IPS-15b (cell line): Measurements from ENCODE around the gene FMO1.

Source experiments
- H3K27me3 ChIP-seq: one replicate; pipeline ENCODE4 v1.6.1; 2013; ENCODE audit warnings: low read length; ENCODE audit not compliant: control insufficient read depth, insufficient read depth
- H3K36me3 ChIP-seq: one replicate; pipeline ENCODE4 v1.6.1; 2013; ENCODE audit warnings: low read length; ENCODE audit not compliant: control insufficient read depth, insufficient read depth
- H3K4me1 ChIP-seq: one replicate; pipeline ENCODE4 v1.6.1; 2013; ENCODE audit warnings: mild to moderate bottlenecking, low read length; ENCODE audit not compliant: control insufficient read depth, insufficient read depth
- H3K4me3 ChIP-seq: one replicate; pipeline ENCODE4 v1.5.1; 2013; ENCODE audit warnings: low read depth, low read length
- H3K9ac ChIP-seq: one replicate; pipeline ENCODE4 v1.6.1; 2013; ENCODE audit warnings: low read depth, mild to moderate bottlenecking, low read length
- H3K9me3 ChIP-seq: one replicate; pipeline ENCODE4 v1.6.1; 2013; ENCODE audit warnings: mild to moderate bottlenecking, low read length; ENCODE audit not compliant: control insufficient read depth, insufficient read depth

The FMO1 gene

GRCh38 chr1:171329251-171329650 lies 81.0 kb downstream of the FMO1 start:
- Histone ChIP-seq H3K9me3 (no peaks in the 10 kb centered on the region), H3K4me3 (no peak overlapping the region), H3K9ac (no peak overlapping the region), H3K36me3 (no peaks in the 10 kb centered on the region), H3K27me3 (no peaks in the 10 kb centered on the region), H3K4me1 (no peaks in the 10 kb centered on the region)

GRCh38 chr1:171334024-171334640 lies 85.8 kb downstream of the FMO1 start:
- no peak overlapping the region for H3K9ac ChIP-seq
- no peaks in the 10 kb centered on the region for H3K9me3 ChIP-seq
- no peaks in the 10 kb centered on the region for H3K36me3 ChIP-seq
- H3K4me1 ChIP-seq, result no peaks in the 10 kb centered on the region
- no peaks in the 10 kb centered on the region for H3K27me3 ChIP-seq
- no peak overlapping the region for H3K4me3 ChIP-seq
